Stimulated activated CD4-positive, alpha-beta T cell treated with anti-CD3 and anti-CD28 coated beads, Interleukin-1b, Interleukin-23, amount 100 ng/mL, for 48 hours (primary cell): ENCODE data around the gene SLAIN1.

Experiments
- DNase-seq: peaks from one replicate; pipeline ENCODE4 v3.0.0-alpha.2; 2020

SLAIN1 gene

DNA sequence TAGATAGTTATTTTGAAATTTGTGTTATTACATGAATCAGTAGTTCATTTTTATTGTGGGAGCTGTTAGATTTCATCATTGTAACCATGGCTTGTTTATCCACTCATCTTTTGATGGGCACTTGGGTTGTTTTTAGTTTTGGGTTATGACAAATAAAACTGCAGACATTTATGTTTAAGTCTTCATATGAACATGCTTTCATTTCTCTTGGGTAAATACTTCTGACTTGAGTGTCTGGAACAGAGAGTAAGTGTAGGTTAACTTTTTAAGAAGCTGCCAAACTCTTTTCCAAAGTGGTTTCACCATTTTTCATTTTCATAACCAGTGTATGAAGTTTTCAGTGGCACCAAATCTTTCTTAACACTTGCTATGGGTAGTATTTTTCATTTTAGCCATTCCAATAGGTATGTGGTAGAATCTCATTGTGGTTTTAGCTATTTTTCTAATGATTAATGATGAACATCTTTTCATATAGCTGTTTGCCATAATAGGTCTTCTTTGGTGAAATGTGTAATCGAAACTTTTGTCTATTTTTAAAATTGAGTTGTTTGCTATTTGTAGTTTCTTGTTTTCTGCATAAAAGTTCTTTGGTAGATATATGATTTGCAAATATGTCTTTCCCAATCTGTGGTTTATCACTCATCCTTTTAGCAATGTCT is 17.9 kb downstream of the SLAIN1 start:
- DNase-seq: no peak

DNA sequence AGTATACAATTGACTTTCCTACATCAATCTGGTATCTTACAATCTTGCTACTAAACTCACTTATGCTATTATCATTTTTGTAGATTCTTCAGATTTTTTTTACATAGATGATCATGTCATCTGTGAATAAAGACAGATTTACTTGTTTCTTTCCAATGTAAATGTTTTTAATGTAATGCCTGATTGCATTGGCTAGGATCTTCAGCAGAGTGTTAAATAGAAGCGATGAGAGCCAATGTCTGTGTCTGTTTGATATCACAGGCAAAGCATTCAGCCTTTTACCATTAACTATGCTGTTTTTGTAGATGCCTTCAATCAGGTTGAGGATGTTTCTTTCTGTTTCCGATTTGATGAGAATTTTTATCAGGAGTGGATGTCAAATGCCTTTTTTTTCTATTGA is 19.2 kb downstream of the SLAIN1 start:
- DNase-seq: no peak

DNA sequence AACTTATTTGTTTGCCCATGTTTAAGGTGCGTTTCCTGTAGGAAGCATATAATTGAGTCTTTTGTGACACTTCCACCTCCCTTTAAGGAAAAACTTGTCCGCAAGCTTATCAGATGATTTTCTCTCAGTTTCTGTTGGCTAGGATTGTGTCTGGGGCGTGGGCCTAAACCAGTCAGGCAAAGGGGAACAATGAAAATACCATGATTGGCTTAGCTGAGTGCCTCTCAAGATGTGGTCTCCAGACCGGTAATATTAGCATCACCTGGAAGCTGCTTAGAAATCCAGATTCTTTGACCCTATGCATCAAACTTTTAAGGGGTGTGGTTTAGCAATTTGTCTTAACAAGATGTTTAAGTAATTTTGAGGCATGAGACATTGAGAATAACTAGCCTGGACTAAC is 20.0 kb downstream of the SLAIN1 start:
- no peak for DNase-seq

DNA sequence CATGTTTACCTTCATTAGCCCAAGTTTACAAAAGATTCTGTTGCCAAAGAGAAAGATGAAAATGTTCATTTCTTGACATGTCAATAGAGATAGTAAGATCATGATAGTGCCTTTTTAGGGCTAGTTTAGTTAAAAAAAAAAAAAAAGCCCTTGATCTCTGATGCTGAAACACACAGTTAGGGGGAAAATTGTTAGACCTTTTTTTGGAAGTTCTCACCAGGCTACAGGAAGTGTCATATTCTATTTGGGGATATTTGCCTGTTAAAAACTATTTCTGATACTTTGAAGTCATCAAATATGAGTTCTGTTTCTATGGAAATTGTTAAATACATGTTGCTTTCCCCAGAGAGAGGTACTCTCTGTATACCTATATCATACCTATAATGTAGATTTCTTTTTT is 21.6 kb downstream of the SLAIN1 start:
- no peak for DNase-seq

DNA sequence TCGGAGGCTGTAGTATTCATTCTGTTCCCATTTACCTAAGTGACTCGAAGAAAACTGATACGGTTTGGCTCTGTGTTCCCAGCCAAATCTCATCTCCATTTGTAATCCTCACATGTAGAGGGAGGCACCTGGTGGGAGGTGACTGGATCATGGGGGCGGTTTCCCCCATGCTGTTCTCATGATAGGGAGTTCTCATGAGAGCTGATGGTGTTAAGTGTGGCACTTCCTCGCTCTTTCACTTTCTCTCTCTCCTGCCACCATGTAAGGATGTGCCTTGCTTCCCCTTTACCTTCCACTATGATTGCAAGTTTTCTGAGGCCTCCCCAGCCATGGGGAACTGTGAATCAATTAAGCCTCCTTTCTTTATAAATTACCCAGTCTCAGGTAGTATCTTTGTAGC is 23.5 kb downstream of the SLAIN1 start:
- DNase-seq: no peak

DNA sequence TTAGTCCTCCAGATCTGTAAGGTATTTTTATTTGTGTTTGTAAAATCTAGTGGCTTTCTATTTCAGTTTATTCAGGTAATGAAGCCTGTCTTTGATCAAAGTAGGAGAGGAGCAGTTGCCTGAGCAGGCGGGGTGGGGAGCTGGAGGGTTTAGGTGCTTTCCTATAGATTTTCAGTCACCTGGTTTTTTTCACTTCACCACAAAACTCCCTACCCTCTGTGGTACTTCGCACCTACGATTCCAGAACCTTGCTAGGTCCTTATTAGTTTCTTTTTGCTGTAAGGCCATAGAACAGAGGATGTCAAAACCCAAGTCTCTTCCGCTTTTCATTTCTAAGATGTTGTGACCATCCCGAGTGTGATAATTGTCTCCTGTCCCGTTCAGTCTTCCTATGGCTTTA is 26.6 kb downstream of the SLAIN1 start:
- no peak for DNase-seq

DNA sequence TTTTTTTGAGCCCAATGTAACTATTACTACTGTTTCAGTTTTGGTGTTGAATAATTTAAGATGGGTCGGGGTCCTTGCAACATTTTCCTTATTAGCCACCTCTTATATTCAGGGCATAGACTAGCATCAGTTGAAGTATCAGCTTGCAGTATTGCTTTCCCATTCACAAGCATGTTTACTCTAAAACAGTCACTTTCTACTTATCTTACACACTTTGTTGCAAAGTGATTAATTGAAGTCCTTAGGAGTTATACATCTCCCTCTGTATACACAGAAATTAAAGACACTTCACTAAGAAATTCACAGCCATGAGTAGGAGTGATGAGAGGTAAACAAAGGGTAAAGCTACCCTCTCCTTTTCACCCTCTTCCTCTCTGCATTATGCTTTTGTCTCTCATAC is 27.6 kb downstream of the SLAIN1 start:
- no peak for DNase-seq

DNA sequence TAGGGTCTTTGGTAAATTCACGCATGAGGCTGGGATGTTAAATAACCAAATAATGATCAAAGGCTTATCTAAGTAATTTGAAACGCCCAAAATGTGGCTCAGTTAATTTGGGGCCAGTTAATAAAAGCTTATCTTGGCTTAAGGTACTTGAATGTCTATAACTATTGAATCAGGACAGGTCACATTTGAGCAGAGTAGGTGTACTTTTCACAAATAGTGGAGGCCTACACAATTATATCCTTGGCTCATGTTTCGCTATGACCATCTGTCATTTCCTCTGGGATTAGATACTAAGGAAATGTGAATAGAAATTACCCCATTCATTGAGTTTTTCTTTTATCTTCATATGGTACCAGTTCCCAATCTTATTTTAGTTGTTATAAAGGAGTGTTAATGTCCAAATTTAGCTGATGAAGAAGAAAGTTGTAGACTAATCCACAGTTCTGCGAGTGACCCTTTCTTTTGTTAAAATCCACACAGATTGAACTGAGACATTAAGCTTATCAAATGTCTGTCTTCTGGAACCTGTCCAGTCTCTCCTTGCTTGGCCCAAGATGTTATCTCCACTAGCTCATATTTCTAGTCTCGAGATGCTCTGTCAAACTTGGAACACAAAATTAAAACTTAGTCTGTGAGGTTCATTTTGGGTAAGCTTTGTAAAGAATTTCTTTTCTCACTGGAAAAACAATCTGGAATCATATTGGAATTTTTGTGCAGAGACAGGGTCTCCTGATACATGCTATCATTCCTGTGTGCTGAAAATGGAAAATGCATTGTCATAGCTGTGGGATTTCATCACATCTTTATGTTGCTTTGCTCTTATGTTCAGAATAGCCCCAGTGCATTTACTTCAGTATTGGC is 31.0 kb downstream of the SLAIN1 start:
- DNase-seq: no peak

DNA sequence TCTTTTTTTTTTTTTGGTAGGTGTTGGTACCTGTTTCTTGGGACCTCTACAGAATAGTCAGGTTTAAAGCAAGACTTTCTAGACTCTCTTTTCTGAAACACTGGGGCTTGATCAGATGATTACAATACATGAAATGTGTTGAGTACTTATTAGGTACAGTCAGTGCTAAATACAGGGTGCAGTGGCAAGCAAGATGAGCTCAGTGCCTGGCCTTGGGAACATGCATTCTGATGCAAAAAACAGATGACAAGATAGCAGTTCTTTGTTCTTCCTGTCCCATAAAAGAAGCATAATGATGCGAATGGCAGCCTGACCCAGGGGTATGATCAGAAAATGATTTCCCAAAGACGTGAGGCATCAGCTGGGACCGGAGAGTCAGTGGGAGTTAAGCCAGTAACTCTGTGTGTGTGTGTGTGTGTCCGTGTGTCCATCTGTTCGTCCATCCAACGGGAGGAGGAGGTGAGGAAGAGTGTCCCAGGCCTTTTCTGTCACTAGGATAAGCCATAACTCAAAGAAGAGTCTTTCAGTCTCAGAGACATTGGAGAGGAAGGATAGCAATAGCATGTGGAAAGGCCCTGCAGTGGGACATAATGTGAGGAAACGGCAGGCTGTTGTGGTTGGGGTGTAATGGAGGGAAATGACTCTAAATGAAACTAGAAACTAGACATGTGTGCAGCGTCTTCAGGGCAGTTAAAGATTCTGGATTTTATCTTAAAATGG is 32.2 kb downstream of the SLAIN1 start:
- peak; percentile 35 for DNase-seq

DNA sequence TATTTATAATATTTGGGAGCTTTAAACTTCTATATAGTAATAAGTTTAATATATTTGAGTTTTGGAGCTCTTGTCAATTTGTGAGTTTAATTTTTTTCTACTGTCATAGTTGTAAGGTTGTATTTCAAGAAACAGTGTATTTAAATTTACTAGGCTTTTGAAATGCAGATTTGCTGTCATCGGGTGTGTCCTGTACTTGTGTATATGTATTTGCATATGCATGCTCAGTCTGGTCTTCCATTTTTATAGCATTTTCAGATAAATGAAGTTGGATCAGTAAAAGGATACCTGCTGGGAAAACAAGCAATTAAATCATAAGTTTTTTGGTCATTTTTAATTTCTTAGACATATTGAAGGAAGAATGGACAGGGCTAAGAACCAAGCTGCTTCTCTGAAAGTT is 33.1 kb downstream of the SLAIN1 start:
- no peak for DNase-seq

DNA sequence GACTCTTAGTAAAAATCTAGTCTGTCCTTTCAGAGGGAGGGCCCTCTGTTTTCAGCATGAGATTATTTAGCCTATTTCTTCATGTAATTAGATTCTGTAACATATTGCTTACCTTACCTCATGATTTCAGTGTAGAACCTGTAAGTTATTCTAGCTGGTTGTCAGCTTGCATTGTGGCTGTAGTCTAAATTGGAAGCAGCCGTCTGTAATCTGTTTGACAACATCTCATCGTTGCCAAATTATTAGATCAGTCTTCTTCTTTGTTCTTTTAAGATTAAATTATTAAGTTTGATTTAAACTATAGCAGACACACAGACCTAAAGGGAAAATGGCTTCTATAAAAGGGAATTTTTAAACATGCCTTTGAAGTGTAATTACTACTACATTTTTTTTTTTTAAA is 34.8 kb downstream of the SLAIN1 start:
- no peak for DNase-seq

DNA sequence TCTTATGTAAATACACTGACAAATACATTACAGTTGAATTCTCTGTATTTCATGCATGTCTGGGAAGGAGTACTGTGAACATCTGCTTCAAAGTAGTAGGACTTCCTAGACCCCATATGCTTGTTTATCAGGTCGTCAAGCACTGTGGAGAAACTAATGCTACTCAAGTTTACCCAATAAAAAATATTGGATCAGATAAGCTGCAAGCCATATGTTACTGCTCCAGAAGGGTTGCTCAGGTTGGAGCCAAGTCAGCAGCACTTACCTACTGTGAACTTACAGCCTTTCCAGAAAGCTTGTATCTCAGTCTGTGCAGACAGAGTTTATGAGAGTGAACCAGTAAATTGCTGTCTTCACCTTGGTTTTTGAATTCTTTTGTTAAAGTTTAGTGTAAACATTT is 36.2 kb downstream of the SLAIN1 start:
- DNase-seq: no peak

DNA sequence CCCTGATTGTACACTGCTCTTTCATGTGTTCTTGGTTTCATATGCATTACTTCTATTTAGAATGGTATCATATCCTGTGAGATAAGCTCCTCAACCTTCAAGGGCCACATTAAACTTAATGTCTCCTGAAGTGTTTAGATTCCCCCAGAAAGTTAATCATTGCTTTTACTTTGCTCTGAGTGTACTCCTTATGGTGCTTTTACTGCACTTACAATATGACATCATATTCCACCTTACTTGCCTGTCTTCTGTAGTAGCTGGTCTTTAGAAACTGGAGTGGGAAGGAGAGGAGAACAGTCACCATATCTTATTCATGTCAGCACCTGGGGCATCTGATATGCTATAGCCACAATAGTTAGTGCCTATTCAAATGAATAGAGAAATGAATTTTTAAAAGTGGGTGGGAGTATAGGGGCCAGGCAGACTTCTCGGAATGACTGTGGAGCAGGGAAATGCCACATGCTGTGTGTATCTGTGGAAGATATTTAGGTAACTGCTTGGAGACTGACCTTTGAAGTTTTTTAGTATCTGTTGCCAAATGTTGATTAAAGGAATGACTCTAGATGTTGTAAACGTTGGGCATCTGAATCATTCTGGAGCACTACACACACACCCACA is 40.2 kb downstream of the SLAIN1 start:
- DNase-seq: peak; percentile 40

DNA sequence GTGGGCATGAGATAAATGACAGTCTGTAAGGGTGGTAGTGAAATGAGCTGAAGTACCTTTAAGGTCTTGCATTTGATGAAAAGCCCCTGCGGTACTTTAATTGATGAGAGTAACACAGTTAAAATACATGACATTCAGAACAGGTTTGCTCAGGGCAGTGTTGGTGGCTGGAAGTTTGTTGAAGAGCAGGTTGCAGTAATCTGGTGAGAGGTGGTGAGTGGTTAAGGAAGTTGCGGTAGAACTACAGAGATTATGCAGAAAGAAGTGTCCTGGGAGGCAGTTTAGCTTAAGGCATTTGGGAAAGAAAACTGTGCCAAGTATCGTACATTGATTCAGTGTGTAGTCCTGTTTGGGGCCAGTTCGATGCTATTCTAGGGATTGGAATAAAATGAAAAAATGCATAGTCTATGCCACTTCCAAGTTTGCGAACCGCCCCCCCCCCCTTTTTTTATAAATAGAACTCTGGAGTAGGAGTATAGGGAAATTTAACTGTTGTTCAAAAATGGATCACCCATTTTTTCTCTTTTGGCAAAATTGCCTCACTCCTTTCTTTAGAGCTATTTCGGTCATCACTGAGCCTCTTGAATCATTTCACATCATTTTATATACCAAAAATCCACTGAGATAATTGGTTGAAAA is 42.7 kb downstream of the SLAIN1 start:
- no peak for DNase-seq

DNA sequence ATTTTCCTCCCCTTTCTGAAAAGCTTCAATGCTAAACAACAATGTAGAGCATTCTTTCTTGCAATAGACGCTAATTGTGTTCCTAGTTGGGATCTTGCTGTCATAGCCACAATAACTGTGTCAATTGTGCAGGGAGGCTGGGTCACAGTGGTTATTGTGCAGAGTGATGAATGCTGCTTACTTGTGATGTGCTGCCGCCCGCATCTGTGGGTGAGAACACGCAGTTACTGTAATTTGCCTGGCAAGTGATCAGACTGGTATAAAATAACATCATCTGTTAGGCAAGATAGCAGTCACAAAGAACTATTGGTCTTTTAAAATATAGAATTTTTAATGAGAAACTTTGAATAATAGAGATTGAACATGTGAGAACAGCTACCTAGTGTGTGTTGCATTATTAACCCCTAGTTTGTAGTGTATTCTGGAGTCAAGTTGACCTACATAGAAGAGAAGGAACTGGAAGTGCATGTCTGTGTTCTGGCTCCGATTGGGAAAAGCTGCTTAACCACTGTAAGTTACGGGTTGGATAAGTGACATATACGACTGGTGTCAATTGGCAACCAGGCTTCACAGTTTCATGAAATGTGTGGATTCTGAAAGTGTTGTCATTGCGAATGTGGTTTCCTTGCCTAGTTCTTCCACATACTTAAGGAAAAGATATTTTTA is 43.6 kb downstream of the SLAIN1 start:
- no peak for DNase-seq

DNA sequence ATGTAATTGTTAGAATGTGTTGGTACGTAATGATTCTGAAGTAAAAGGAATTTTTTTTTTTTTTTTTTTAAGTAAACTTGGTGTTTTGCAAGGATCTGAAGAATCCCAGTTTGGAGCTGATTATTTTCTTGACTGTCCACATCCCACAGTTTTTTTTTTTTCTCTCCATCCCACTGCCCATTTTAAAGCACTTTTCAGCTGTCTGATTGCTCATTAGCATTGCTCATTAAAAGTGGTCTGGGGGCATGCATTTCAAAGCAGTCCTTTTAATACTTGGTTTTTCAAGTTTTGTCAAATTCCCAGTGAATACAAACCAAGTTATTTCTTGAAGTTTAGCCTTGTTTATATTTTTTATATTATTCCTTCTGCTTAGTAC is 44.1 kb downstream of the SLAIN1 start:
- DNase-seq: no peak

DNA sequence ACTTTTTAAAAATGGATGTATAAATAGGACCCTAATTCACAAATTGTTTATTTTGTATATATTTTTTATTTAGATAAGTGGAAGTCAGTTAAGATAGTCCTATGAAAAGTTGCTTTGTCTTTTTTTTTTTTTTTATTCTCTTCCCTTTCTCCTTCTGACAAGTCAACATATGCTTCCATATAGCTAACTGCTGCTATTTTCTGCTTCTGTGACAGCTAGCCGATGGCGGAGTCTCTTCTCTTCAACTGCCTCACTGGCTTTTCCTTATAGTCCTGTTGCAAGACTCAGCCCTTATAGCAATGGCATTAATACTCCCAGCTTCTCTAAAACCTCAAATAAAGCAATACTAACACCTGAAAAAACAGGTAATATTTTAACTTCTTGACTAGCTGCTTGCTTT is 45.3 kb downstream of the SLAIN1 start:
- DNase-seq: no peak

DNA sequence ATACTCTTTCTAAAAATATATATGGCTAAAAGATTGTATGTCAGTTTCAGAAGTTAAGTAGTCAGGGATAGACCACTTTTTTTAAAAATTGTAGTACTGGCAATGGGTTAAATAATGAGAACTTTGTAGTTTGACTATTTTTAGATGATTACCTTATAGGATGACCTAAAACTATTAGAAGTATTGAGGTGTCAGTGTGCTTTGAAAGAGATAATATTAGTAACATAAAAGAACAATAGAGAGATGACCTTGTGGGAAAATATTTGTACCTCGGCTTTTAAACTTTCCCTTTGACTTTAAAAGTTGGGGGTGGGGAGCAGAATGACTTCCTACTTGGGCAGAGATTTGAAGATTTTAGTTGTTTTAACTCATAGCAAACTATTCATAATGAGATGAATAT is 48.3 kb downstream of the SLAIN1 start:
- no peak for DNase-seq

DNA sequence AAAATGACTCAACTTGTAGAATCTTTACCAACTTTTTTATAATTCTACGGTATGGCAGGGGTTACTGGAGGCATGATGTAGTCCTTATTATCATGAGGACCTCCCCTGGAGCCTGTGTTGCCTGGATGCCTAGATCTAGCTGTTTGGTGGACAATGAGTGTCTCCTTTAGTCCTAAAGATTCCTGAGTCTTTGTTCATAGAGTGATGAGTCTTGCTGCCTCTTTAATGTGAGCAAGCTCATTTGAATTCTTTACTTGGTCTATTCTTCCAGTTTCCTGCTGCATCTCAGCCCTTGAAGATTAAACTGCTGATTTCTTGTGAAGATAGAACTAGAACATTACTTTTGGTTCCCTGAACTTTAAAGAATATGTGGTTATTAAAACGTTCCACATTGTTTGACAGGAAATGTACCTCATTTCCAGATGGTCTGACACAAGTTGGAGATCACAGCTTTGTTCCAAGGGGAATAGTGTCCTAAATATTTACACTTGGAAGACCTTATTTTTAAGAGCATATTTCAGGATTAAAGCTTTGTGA is 51.9 kb downstream of the SLAIN1 start:
- no peak for DNase-seq

DNA sequence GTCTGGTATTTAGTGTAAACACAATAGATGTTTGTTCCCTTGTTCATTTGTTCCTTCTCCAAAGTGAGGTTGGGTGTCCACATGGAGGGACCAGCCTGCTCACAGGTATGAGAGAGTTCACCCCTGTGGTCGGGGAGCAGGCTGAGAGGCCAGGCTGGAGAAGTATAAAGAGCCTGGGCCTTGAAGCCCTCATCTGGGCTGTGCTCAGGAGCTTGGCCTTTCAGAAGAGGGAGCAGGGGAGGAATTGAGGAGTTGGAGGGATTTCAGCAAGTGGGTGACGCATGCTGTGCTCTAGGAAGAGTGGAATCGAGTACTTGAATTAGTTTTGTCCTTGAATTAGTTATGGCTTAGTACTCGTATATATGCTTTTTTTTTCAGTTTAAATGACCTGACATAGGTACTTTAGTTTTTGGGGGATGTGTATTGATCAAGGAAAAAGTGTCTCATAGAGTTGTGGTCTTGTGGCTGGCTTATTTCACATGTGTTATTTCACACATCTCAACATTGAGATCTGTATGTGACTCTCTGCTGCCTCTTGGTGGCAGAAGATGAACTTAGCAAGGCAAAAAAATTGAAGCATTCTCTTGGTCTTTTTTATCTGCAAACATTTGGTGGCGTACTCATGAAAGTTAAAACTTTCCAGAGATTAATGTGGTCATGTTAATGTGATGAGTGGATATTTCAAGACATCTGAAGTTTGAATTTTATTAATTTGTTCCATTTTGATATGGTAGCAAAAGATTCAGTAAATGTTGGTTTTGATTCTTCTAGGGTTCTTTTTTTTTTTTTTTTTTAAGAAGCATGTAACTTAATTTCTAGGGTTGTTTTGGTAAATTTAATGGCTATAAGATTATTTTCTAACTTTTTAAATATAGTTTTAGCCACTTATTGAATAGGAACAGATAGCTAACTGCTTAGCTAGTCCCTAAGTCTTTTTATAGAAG is 54.3 kb downstream of the SLAIN1 start:
- DNase-seq: peak; percentile 30

DNA sequence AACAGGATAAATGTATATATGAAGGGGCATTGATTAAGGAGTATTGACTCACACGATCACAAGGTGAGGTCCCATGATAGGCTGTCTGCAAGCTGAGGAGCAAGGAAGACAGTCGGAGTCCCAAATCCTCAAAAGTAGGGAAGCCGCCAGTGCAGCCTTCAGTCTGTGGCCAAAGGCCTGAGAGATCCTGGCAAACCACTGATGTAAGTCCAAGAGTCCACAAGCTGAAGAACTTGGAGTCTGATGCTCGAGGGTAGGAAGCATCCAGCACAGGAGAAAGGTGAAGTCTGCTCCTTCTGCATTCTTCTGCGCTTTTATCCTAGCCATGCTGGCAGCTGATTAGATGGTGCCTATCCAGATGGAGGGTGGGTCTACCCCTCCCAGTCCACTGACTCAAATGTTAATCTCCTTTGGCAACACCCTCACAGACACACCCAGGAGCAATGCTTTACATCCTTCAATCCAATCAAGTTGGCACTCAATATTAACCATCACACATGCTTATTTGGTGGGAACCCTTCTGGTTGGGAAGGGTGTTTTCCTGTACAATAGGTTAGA is 55.1 kb downstream of the SLAIN1 start:
- DNase-seq: no peak
